Right ventricle myocardium inferior (tissue), 1 donor: ENCODE data around the gene EIF1AX. TPM values are rescaled to one million over a fixed set of nuclear protein-coding genes. Genes with fewer than 3 reads are reported as not detected.
"Not testable (repeated sequence)": the region's sequence is repeated elsewhere in the genome, so short reads cannot be mapped to it uniquely, and the experiment has no call there.

Experiments
- ATAC-seq: fragments of 200-7000 bp; cut with Tn5 transposase; one replicate; pipeline ENCODE4 v1.9.1; 2020; ENCODE audit warnings: mild to moderate bottlenecking, moderate library complexity
- DNase-seq: peaks from one replicate; pipeline ENCODE4 v3.0.0; 2021; ENCODE audit errors: missing footprints
- intact Hi-C: fragments of 100-400 bp; cut with DNase I; formaldehyde crosslinking; loops from one replicate; pipeline ENCODE4 v1.11.0; 2022
- long read RNA-seq: library from polyadenylated mRNA; unstranded; transcript quantifications from one replicate; pipeline ENCODE4 v2.0.0, GENCODE V29; 2021
- total RNA-seq: library from RNA; stranded (reverse); fragmentation: NEBNext Ultra II Directional; extraction: Animal tissue kit (Norgen Biotek cat#: 25700); gene quantifications from one replicate; pipeline ENCODE4 v1.2.1, GENCODE V29; 2021
- donor health status: DM: no; HTN: yes; CAD: no; lungs with severe emphysema.

The EIF1AX gene
- 60.2 TPM for total RNA-seq
- long read RNA-seq, full-length matches to known transcripts = 30 of 31 reads
- long read RNA-seq, partial matches to known transcripts = 0 of 31 reads
- long read RNA-seq, other reads (novel, unspliced or antisense) = 1 of 31 reads

DNA sequence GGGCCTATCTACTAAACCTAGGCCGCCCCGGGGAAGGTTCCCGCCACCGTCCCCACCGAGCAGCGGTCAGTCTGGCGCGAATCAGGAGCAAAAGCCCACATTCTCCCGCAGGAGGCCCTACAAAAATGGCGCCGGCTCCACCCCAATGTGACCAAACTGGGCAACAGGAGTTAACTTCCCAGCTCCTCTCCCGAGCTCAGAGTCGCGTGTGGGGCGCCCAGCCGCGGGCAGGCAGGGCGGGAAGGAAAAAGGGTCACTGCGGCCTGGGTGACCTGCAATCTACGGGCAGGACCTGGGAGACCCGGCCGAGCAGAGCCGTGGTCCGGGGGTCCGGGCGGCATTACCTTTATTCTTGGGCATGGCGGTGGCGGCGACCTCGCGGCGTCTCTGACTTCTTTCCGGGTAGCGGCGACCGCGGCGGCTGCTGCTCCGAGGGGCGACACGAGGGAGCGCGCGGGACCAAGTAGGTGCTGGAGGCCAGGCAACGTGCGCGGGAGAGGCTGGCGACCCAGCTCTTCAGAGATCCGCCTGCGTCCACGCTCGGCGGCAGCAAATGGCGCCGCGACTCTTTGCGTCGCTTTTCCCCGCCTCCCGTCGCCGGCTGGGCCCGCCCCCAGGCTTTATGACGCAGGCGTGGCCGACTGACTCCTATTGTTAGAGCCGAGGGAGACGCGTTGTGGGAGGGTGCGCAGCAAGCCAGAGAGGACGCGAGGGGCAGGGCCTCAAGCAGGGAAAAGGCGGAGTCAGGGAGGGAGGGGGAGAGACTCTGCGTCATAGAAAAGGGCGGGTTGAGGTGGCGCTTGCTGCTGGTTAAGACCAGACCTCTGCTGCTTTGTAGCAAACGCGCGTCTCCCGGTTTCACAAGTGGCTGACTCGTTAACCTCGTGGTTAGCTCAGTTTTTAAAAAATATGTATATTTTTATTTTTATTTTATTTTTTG is at the start of gene EIF1AX:
Gene EIF1AX, minus strand, starts transcription at position 558 of the 940 bp plus-strand sequence. Its CDS starts 198 bp downstream, at position 360.
- ATAC-seq (peak; percentile 100), DNase-seq (peak; percentile 97)
- intact Hi-C loops = loop anchor here (5.0 kb wide), 1 partner anchor 126 kb away; the partner anchor contains the start of gene RPS6KA3

DNA sequence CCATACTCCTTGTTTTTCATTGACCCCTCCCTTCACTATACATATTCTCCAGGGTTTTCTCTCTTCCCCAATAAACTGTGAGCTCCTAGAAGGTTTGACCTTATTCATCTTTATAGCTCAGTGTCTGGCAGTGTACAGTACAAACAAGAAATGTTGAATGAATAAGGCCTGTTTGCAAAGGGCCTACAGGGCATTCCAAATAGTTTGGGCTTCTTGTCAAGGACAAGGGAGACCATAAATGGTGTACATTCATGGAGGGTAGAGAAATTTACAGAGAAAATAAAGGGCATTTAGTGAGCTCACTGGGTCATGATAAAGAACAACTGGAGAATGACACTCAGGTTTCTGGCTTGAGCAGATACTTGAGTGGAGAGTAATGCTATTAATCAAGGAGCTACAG is 47.5 kb upstream of the EIF1AX start:
- ATAC-seq (no peak), DNase-seq (no peak)
- intact Hi-C loops = no loop called here

DNA sequence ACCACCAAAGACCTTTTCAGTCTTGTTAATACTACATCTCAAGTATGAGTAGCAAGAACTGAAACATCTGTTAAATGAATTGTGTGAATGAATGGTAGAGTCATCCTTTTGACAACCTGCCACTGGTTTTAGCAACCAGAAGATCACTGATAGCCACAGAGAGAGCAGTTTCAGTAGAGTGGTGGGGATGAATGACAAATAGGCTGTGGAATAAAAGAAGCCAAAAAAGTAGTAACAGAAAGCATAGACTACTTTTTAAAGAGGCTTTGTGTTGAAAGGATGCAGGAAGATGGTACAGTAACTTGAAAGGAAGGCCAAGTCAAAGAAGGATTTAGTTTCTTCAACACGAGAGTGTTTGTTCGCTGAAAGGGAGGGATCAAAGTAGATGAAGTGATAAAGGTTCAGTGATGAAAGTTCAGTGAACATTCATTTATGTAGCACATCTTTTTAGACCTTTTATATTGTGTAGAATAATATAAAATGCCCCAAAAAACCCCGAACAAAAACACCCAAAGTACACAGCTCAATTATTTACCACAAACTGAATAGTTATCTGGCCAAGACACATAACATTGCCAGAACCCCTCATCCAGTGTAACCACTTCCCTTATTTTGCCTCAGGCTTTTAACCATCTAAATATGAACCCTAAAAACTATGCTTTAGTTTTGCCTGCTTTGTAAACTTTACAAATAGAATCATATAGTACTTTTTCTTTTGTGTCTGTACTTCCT is 40.1 kb upstream of the EIF1AX start:
- intact Hi-C loops = no loop called here
- no peak for ATAC-seq

DNA sequence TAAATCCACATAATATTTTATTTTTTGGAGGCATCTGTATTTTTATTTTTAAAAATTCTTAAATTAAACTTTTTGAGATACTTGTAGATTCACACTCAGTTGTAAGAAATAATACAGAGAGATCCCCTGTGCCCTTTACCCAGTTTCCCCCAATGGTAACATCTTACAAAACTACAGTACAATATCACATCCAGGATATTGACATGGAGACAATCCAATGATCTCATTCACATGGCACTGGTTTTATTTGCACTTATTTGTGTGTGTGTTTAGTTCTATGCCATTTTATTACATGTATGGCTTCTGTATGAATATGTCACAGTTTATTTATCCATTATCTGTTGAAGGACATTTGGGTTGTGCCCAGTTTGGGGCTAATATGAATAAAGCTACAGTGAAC is 35.5 kb upstream of the EIF1AX start:
- intact Hi-C loops = no loop called here
- ATAC-seq = no peak
- DNase-seq = no peak

More for the DNA sequence above, 40.1 kb upstream of the EIF1AX start:
- no peak for DNase-seq

DNA sequence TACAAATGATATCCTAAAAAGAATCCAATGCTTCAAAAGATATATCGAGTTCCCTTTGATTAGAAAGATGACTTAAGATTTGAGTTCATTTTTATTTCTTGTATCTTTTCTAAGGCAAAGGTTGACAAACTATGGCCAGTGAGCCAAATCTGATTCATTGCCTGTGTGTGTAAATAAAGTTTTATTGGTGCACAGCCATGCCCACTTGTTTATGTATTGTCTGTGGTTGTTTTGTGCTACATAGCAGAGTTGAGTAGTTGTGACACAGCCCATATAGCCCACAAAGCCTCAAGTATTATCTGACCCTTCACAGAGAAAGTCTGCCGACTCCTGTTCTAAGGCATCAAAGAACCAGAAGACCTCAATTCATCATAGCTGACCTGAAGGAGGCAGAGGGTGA is 32.2 kb upstream of the EIF1AX start:
- DNase-seq (no peak), ATAC-seq (no peak)
- intact Hi-C loops = no loop called here

DNA sequence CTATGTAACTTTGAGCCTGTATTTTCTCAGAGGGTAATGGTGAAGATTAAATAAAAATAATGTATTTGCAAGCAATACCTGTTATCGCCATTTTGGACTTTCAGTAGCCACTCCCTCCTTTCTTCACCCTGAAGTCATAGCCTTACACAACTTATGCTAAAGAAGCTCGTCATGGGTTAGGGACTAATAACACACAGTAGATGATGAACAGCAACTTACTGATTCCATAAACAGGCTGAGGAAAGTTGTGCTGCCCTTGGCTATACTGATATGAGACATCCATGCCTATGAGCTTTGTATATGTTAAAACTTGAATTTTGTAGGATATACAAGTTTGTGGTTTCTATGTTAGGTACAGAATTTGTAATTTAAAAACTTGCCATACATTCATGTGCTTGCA is 31.7 kb upstream of the EIF1AX start:
- no peak for ATAC-seq
- intact Hi-C loops = no loop called here
- no peak for DNase-seq

DNA sequence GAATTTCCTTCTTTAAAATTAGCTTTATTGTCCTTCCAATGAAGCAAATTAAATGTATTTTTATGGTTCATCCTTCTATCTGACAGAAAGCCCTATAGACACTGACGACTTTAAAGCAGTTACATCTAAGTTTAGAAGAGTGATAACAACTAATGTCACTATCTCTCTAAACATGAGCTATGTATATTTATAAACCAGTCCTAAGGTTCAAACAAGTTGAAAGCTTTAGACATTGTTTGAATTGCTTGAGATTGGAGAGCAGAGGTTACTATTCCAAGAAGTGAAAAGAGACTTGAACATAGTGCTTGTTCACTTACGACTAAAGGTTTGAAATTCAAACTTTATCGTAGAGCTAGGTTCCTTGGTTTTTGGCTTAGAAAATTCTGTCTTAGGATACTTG is 30.2 kb upstream of the EIF1AX start:
- DNase-seq = no peak
- ATAC-seq = peak; percentile 54
- intact Hi-C loops = no loop called here

GRCh38 chrX:20162516-20162915 is 20.9 kb upstream of the EIF1AX start:
- ATAC-seq, intact Hi-C loops: not testable (repeated sequence)

DNA sequence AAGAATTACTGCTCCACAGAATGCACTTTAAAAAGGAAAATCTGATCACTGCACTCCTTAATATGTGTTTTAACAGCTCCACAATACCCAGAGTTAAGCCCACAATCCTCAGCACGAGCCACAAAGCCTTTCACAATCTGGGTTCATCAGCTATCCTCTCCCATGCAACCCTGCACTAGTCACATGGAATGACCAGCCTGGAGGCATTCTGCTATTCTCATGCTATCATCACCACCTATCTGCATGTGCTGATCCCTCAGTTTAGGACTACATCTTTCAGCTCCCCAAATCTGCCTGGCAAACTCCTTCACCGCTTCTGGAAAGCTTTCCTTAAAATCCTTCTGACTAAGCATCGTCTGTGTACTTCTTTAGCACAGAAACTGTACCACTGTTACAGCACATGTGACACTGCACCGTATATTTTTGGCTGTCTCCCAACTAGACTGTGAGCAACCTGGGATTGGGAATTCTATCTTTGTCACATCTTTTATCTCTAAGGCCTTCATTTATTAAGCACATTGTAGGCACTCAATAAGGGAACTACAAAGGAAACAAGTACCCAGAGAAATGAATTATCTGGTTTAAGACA is 18.3 kb upstream of the EIF1AX start:
- intact Hi-C loops = no loop called here
- DNase-seq (no peak), ATAC-seq (no peak)

More at GRCh38 chrX:20162516-20162915, 20.9 kb upstream of the EIF1AX start:
- not testable (repeated sequence) for DNase-seq

DNA sequence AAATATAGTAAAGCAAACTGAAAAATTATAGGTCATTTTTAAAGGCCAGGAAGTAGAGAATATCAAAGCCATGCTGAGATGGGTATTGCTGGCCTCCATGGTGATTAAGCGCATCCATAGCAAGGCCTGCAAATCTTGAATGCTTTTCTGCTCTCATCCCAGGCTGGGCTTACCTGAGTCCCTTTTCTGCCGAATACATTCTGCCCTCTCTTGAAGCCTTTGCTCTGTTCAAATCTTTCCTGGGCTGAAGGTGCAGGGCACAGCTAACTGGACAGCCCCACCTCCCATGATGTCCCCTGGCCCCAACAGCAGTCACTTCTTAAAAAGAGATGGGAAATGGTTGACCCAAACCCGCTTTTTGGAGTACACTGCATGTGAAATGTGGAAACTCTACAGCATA is 10.1 kb upstream of the EIF1AX start:
- ATAC-seq = no peak
- intact Hi-C loops = no loop called here
- DNase-seq = no peak

GRCh38 chrX:20149326-20149725 is 7.7 kb upstream of the EIF1AX start:
- DNase-seq = no peak
- intact Hi-C loops = no loop called here
- ATAC-seq = no peak

- intact Hi-C loops = no loop called here
- no peak for ATAC-seq
- no peak for DNase-seq
These were observed 5.9 kb upstream of the EIF1AX start for GRCh38 chrX:20147561-20147960.

- intact Hi-C loops = loop anchor here (5.0 kb wide), 1 partner anchor 123 kb away; the partner anchor contains the start of gene RPS6KA3
- DNase-seq (no peak), ATAC-seq (no peak)
These were observed 2.9 kb upstream of the EIF1AX start for GRCh38 chrX:20144491-20144890.

DNA sequence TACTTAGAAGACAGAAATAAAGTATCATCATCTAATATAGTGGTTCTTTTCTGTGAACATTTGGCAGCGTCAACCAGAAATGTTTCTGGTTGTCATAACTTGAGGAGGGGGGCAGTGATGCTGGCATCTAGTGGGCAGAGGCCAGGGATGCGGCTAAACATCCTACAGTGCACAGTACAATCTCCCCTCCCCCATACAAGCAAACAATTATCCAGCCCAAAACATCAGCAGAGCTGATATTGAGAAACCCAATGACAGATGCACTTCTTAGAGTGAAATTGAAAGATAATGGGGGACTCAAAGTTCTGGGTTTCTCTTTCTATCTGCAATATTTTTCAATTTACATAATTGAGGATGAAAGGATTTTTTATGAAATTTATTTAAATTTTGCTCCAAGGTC is 1.9 kb upstream of the EIF1AX start:
- intact Hi-C loops = loop anchor here (5.0 kb wide), 1 partner anchor 124 kb away; the partner anchor contains the start of gene RPS6KA3
- no peak for DNase-seq

DNA sequence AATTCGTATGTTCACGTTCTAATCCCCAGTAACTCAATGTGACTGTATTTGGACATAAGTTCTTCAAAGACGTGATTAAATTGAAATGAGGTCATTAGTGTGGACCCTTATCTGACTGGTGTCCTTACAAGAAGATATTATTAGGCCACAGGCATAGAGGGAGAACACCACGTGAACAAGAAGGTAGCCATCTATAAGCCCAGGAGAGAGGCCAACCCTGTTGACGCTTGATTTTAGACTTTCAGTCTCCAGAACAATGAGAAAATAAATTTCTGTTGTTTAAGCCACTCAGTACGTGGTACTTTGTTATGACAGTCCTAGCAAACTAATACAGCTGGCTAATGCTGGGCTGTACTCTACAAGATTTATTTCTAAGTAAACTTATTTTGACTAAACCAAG is 1.5 kb upstream of the EIF1AX start:
- intact Hi-C loops = loop anchor here (5.0 kb wide), 1 partner anchor 124 kb away; the partner anchor contains the start of gene RPS6KA3
- ATAC-seq (no peak), DNase-seq (no peak)

More for the DNA sequence above, 1.9 kb upstream of the EIF1AX start:
- ATAC-seq = no peak

DNA sequence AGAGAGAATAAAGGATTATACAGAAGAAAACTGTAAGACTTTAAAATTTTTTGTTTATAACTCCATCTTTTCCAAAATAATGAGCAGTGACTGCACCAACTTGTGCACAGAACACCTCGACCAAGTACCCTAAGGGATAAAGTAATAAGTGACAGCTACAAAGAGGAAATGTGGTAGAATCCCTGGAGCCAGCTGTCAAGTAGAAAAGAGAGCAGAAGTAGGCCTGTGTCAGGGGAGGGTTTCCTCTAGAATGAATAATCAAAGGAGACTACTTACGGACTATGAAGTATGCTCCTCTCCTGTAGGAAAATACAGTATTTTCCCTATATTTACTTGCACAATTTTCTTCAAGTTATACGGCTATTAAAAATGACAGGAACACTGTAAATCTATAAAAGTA is 1.2 kb downstream of the EIF1AX start:
- ATAC-seq = no peak
- no peak for DNase-seq
- intact Hi-C loops = loop anchor here (5.0 kb wide), 1 partner anchor 127 kb away; the partner anchor contains the start of gene RPS6KA3

GRCh38 chrX:20139966-20140365 is 1.7 kb downstream of the EIF1AX start:
- no peak for DNase-seq
- ATAC-seq = no peak
- intact Hi-C loops = loop anchor here (5.0 kb wide), 1 partner anchor 127 kb away; the partner anchor contains the start of gene RPS6KA3

- intact Hi-C loops = no loop called here
- DNase-seq (no peak), ATAC-seq (no peak)
These were observed 5.7 kb downstream of the EIF1AX start for GRCh38 chrX:20135944-20136343.

GRCh38 chrX:20132666-20133065 is 9.0 kb downstream of the EIF1AX start:
- intact Hi-C loops = no loop called here
- ATAC-seq = no peak
- no peak for DNase-seq
